HG03342 (cell line): ENCODE results near the gene TMEM69.
"Not testable (repeated sequence)": the region's sequence is repeated elsewhere in the genome, so short reads cannot be mapped to it uniquely, and the experiment has no call there.

Experiments used
- ATAC-seq: cut with Tn5 transposase; IDR thresholded peaks from one replicate; pipeline ENCODE4 v1.9.1; 2021; ENCODE audit warnings: mild to moderate bottlenecking, moderate library complexity; ENCODE audit not compliant: unreplicated experiment

TMEM69 gene

GRCh38 chr1:45730780-45731319 is 42.9 kb downstream of the TMEM69 start:
- no peak for ATAC-seq

- ATAC-seq = no peak
Observed at GRCh38 chr1:45739137-45739536, 51.2 kb downstream of the TMEM69 start.

- not testable (repeated sequence) for ATAC-seq
Observed at GRCh38 chr1:45739641-45740156, 51.7 kb downstream of the TMEM69 start.
